Activated T-cell treated with anti-CD3 and anti-CD28 coated beads, Interleukin-2, amount 50 U/mL, for 1 hour (primary cell): ENCODE results near the gene C1S.
"Not testable (repeated sequence)": the region's sequence is repeated elsewhere in the genome, so short reads cannot be mapped to it uniquely, and the experiment has no call there.

ENCODE experiments used
- DNase-seq: peaks from one replicate; pipeline ENCODE4 v3.0.0-alpha.2; 2020

The C1S gene

DNA sequence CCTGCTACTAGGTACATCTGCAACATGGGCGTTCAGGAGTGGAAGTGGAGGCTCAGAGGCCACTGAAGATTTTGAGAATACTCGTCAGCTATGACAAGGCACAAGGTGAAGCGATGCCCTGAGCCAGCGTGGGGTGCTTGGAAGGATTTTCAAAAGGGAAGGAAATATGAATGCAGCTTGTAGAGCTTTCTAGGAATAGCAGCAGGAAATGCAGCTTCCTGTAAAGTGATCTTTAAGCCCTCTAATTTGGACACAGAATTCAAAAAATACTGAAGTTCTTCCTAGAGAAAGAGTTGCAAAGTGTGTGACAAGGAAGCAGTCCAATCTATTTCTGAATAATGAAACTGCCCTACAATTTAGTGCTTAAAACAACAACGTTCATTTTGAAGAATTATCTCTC, 13.2 kb upstream of the C1S start:
- no peak for DNase-seq

DNA sequence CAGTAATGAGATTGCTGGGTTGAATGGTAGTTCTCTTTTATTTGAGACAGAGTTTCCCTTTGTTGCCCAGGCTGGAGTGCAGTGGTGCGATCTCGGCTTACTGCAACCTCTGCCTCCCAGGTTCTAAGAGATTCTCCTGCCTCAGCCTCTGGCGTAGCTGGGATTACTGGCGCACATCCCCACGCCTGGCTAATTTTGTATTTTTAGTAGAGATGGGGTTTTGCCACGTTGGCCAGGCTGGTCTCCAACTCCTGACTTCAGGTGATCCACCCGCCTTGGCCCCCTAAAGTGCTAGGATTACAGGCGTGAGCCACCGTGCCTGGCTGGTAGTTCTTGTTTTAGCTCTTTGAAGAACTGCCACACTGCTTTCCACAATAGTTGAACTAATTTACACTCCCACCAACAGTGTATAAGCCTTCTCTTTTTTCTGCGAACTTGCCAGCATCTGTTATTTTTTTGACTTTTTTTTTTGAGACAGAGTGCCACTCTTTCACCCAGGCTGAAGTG, 11.0 kb upstream of the C1S start:
- not testable (repeated sequence) for DNase-seq

DNA sequence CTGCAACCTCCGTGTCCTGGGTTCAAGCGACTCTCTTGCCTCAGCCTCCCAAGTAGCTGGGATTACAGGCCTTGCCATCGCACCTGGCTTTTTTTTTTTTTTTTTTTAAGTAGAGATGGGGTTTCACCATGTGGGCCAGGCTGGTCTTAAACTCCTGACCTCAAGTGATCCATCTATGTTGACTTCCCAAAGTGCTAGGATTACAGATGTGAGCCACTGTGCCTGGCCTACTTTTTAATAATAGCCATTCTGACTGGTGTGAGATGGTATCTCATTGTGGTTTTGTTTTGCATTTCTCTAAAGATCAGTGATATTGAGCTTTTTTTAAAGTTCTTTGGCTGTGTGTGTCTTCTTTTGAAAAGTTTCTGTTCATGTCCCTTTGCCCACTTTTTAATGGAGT, 10.5 kb upstream of the C1S start:
- not testable (repeated sequence) for DNase-seq

DNA sequence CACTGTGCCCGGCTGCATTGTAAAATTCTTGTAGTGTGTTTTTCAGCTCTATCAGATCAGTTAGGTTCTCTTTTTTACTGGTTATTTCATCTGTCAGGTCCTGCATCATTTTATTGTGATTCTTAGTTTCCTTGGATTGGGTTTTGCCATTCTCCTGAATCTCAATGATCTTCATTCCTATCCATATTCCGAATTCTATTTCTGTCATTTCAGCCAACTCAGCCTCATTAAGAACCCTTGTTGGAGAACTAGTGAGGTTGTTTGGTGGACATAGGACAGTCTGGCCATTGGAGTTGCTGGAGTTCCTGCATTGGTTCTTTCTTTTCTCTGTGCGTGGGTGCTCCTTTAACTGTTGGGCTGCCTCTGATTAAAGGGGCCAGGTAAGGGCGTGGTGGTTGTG, 5.6 kb upstream of the C1S start:
- no peak for DNase-seq

DNA sequence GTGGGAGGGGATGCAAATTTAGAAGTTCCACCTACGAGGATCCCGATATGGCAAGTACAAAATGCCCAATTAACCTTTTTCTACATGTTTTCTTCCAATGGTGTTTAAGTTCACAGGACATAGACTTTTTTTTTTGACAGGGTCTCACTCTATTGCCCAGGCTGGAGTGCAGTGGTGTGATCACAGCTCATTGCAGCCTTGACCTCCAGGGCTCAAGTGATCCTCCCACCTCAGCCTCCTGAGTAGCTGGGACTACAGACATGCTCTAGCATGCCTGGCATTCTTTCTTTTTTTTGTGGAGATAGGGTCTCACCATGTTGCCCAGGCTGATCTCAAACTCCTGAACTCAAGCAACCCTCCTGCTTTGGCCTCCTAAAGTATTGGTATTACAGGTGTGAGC, 4.8 kb upstream of the C1S start:
- not testable (repeated sequence) for DNase-seq

DNA sequence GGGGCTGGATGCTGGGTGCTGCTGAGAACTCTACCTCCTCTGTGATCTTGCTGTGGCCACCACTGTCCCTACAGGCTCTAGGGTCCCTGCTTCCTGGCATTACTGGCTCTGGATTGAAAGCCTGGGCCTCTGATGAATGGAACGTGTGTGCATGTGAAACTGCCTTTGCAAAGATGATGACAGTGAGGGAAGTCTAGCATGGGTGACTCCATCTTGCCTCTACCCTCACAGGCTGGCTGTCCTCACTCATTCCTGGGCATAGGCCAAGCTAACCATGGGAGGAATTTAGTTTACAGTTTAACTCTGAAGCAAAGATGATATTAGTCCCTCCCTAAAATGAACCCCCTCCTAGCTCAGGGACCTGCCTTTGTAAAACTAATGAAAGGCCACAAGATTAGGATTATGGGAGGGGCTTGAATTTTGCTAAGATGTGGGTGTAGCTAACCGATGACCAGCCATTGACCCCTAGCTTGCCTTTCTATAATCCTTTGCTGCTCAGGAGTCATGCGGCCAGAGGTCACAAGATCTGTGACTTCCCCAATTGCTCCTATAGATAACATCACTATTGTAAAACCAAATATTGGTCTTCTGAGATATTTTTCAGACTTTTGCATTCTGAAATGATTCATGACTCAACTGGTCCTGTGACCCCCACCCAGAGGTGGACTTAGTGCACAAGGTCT, 2.2 kb upstream of the C1S start:
- DNase-seq, result no peak

DNA sequence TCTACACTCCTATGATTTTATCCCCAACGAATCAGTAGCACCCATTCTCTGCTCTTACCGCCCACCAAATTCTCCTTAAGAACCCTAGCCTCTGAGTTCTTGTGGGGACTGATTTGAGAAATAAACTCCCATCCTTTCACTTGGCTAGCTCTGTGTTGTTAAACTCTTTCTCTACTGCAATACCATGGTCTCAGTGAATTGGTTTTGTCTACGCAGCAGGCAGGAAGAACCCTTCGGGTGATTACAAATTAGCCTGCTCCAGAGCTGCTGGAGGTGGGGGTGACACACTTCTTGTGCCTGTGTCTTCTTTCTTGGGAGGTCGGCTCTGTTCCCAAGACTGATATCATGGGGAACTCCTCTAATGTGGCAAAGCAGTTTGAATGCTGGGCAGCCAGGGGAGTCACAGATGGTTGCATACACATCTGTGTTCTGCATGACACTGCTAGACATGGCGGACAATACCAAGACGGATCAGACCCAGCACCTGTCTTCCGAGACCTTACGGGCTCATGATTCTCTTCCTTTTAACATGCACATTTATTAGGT, 1.6 kb upstream of the C1S start:
- DNase-seq, result no peak

DNA sequence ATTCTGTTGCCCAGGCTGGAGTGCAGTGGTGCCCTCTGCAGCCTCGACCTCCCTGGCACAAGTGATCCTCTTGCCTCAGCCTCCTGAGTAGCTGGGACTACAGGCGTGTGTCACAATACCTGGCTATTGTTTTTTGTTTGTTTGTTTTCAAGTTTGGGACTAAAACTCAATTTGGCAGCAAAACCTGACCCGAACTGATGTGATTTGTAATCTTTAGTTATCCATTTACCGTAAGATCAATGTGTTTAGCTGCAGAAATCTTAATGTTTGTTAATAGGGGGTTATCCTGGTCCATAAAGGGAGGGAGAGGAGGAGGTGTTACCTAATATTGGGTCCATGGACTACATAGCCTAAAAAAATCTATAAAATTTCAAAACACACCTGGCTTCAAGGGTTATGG, 738 bp upstream of the C1S start:
- DNase-seq, result no peak

DNA sequence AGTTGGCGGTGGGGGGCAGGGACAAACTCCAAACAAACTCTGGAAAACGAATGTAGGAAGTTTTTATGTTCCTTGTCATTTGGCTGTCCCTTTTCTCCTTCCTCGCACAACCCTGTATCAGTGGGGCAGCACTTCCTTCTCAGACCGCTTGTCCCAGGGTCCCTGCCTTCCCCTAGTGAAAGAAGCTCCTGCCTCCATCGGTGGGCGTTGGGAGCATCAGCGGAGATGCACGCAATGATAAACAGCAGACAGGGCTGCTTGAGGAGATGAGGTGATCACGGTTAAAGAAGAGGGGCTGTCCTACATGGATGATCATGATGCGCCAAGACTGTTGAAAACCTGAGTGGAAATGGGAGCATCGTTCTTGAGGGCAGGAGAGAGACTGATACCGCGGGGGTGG, 620 bp downstream of the C1S start:
- no peak for DNase-seq

DNA sequence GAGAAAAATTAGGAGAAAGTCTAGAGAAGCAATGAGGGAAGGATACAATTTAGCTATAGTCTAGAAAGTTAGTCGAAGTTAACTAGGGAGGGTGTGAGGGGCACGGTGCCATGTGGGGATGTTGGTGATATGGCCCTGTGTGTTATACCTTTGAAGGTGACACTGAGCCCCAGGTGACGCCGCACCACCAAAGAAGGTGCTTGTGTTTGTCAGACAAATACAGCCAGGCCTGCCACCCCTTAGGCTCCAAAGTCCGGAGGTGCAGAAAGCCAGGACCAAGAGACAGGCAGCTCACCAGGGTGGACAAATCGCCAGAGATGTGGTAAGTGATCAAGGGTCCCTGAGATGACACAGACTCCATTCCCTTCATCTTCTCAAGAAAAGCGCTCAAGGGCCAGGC, 1.1 kb downstream of the C1S start:
- no peak for DNase-seq

DNA sequence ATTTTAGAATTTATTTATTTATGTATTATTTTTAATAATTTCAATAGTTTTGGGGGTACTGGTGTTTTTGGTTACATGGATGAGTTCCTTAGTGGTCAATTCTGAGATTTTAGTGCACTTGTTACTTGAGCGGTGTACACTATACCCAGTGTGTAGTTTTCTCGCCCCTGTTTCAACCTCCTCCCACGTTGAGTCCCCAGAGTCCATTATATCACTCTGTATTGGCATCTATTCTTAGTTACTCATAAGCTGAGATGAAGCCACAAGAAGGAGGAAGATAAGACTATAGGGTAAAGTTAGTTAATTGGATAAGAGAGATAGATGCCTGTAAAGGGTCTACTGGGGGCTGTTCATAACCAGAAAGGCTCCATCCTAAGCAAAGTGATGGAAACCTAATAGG, 4.0 kb downstream of the C1S start:
- DNase-seq, result no peak

DNA sequence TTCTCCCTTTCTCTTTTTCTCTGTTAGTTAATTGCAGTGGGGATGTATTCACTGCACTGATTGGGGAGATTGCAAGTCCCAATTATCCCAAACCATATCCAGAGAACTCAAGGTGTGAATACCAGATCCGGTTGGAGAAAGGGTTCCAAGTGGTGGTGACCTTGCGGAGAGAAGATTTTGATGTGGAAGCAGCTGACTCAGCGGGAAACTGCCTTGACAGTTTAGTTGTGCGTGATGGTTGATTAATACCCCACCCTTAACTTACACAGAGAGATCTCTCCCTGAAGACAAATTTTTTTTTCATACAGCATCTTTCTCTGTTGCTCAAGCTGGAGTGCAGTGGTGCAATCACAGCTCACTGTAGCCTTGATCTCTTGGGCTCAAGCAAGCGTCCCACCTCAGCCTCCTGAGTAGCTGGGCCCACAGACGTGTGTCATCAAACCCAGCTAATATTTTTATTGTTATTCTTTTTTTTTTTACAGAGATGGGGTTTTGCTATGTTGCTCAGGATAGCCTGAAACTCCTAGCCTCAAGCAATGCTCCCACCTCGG, 4.6 kb downstream of the C1S start:
- no peak for DNase-seq

DNA sequence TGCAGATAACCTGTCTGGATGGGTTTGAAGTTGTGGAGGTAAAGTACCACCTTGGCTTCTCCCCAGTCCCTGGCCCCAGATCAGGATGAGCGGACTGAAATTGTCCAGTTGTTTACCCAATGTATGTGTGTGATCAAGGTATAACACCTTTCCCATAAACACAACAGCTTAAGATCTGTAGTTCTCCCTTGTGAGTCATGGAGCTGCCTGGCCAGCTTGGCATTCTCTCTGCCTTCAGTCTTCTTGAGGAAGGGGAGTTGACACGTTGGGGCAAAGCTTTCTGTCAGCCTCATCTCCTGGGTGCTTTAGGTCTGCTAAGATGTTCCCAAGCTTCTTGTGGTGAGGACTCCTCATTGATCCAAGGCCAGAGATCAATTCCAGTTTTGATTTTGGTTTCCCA, 6.1 kb downstream of the C1S start:
- no peak for DNase-seq

DNA sequence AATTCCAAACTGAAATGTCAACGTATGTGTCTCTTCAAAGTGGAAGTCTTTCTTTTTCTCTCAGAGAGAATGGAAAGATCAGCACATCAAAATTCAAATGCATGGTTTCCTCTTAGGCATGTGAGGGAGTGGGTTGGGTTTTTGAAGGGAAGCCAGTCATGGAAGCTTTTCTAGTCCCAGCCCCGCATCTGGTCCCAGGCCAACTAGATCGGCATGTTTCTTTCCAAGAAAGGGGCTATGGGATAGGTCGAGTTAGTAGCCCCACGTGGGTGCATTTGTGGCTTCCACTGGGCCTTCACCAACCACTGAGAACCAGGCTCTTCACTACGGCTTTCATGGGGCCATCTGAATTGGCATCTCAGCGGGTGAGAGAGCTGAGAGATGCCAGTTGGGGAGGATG, 6.6 kb downstream of the C1S start:
- DNase-seq, result no peak

DNA sequence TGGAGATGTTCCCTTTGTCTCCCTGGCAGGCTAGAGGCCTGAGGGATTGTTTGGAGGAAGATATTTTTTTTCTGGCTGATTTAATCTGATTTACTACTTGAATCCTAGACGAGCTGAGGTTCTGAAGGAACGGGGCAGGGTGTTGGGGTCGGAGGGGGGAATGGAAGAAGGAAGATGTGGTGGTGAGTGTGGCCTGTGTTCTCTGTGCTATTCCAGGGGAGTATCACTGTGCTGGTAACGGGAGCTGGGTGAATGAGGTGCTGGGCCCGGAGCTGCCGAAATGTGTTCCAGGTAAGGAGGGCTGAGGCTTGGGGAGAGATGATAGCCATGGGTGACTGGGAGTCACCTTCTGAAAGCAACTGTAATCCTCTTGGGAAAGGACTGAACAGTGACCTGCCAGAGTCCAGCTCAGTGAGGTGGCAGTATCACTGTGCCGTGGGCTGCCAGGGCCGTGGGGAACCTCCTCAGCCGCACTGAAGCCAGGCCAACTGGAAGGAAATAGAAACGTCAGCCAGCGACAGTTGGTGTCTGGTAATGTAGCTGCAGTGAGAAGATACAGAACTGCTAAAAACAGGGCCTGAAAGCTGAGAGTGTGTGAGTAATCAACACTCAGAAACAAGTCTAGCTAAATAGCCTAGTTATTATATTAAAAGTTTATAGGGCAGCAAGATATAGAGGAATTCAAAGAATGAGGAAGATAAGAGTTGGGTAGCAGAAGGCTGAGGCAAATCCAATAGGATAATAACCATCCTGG, 7.9 kb downstream of the C1S start:
- no peak for DNase-seq

DNA sequence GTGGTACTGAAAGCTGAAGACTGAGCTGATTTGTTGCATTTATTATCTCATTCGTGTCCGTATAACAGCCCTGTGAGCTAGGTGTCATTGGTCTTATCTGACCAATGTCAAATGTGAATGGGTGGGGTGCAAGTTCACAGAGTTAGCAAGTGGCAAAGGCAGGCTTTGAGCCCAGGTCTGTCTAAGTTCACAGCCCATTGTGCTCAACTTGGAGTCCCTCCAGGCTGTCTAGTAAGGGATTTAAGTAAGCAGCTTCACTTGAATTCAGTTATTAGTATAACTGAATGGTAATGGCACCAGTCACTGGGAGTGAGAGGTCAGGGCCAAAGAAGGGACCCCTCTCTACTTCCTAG, 8.5 kb downstream of the C1S start:
- DNase-seq, result no peak

DNA sequence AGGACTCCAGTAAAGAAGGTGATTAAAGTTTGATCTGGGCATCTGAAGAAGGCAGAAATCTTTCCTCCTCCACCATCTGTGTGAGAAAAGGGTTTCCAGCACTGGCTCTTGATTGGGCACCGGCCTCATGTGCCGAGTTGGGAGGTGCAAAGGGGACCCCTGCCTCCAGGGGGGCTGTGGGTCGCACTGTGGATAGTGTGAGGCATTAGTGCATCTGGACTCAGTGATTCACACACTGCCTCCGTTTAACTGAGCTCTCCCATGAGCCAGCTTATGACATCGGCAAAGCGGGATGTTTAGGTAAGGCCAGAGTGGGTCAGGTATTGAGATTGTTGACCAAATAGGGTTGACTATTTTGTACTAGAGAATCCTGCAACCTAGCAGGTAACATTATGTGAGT, 8.9 kb downstream of the C1S start:
- DNase-seq, result no peak

DNA sequence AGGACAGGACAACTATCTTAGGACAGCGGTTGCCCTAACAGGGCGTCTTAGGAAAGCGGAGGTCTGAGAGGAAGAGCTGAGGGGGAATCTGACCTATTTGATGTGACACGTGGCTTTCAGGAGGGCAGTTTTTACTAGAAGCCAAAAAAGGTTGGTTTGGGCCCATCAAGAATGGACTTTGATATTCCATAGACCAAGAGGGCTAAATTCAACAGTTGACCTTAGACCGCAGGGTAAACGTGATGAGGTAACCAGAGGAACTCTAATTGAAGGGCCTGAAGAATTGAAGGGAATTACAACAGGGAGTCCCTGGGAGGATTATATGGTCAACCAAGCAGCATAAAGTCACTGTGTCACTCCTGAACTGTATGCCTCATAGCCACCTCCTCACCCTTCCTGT, 11.5 kb downstream of the C1S start:
- no peak for DNase-seq

DNA sequence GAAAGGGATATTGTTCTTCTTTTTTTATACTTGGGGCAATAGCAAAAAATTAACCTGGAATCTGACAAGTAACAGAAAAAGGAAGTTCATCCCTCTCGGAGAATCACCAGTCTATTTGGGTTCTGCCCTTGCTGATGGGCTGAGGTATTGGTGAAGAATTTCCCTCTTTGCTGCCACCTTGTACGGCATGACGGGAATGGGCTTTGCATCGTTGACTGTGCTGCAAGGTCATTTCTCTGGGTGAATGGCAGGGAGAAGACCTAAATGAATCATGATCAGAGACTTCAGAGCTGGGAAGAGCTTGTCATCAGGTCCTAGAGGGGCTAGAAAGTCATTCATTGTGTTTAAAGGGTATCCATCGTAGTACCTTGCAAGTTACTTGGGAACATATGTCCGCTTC, 12.0 kb downstream of the C1S start:
- DNase-seq, result no peak

DNA sequence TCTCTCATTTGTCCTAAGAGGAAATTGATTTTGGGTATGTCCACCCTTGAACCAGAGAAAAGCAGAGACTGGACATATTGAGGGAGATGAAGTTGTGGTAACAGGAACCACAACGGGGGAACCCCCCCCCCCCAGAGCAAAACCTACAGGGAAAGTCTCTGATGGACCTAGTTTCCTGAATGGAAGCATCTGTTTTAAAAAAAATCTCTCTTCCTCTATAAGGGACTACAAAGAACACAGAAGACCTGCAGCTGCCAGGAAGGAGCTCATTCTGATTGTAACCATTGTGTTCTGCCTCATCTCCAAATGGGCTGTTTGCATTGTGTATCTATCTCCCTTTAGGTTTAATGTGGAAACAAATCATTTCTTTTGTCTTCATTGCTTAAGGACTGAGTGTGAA, 13.4 kb downstream of the C1S start:
- no peak for DNase-seq

DNA sequence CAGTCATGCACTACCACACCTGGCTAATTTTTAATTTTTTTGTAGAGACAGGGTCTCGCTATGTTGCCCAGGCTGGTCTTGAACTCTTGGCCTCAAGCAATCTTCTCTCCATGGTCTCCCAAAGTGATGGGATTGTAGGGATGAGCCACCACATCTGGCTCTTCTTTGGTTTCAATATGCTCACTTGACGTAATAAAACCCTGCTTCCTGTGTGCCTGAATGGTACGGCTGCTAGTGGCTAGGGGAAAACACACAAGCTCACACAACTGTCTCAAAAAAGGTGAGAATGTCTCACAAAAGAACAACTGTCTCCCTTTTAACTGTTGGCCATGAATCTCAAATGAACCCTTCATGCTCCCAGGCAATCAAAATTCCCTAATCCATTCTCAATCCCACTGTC, 15.0 kb downstream of the C1S start:
- no peak for DNase-seq

DNA sequence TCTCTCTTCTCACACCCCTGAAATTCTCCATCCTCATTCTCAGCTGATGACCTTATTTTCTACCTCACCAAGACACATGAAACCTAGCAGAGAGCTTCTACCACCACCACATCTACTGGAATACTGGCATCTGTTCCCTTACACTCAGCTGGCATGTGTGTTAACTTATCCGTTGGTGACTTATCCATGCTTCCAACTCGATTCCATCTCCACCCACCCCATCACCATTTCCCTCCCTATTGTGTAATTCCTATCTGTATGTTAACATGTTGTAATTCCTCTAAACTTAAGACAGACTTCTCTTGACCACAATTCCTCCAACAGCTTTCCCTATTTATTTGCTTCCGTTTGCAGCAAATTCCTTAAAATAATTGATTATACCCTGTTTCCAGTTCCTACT, 15.4 kb downstream of the C1S start:
- no peak for DNase-seq

DNA sequence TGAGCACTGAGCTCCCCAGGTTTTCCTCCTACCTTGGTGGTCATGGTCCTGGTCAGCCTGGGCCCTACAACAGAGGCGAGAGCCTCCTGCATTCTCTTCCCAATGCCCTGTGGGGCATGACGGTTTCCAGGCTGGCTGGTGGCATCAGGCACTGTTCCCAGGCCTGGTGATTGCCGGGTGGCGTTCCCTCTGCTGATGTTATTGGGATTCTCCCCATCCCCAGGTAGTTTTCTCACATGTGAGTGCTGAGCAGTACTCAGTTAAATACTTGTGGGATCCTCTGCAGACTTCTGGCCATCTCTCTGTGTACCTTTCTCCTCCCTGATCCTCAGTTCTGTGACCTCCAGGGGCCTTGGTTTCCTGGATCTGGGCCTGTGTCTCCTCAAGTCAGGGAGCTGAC, 16.0 kb downstream of the C1S start:
- no peak for DNase-seq

DNA sequence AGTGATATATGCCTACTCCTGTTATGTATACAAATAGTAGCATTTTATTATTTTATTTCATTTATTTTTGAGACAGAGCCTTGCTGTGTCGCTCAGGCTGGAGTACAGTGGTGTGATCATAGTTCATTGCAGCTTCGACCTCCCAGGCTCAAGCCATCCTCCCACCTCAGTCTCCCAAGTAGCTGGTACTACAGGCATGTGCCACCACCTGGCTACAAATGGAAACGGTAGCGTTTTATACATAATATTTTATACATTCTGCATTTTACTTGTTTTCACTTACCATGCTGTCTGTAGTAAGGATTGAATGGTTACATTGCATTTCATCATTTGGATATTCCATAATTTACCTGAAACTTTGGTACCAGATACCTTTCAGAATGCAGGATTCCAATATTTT, 17.6 kb downstream of the C1S start:
- no peak for DNase-seq

DNA sequence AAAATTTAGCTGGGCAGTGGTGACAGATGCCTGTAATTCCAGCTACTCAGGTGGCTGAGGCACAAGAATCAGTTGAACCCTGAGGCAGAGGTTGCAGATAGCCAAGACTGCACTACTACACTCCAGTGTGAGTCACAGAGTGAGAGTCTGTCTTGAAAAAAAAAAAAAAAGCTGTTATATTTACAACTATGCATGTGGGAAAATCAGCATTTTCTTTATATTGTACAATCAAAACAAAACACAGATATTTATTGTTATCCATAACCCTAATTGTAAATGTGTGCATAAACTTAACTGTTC, 19.3 kb downstream of the C1S start:
- no peak for DNase-seq
